C4-2B (cell line): ENCODE results near the gene MTX3.

ENCODE experiments used
- ZFX ChIP-seq: fragments of 450-650 bp; IDR thresholded peaks from 2 replicates; pipeline ENCODE4 v1.6.1; 2017
- TF ChIP-seq, protein P1 (sequence below): fragments of 450-650 bp; conservative IDR thresholded peaks from 2 replicates; pipeline ENCODE4 v1.5.1; 2017; ENCODE audit warnings: mild to moderate bottlenecking

- TF ChIP-seq, protein P1, sequence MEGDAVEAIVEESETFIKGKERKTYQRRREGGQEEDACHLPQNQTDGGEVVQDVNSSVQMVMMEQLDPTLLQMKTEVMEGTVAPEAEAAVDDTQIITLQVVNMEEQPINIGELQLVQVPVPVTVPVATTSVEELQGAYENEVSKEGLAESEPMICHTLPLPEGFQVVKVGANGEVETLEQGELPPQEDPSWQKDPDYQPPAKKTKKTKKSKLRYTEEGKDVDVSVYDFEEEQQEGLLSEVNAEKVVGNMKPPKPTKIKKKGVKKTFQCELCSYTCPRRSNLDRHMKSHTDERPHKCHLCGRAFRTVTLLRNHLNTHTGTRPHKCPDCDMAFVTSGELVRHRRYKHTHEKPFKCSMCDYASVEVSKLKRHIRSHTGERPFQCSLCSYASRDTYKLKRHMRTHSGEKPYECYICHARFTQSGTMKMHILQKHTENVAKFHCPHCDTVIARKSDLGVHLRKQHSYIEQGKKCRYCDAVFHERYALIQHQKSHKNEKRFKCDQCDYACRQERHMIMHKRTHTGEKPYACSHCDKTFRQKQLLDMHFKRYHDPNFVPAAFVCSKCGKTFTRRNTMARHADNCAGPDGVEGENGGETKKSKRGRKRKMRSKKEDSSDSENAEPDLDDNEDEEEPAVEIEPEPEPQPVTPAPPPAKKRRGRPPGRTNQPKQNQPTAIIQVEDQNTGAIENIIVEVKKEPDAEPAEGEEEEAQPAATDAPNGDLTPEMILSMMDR: no peak
- TF ChIP-seq ZFX: no peak
Observed at GRCh38 chr5:80034962-80035821, 44.1 kb upstream of the MTX3 start, which contains the start of gene THBS4.
